Measurements from ENCODE around the gene TTC12. TPM values are rescaled to one million over a fixed set of nuclear protein-coding genes. Genes with fewer than 3 reads are reported as not detected.
A peak's percentile ranks its signal among the peaks of the same experiment; 100 is the strongest.

The TTC12 gene
- total and polyA plus RNA-seq, 2 donors (not counting 3 experiments of a cell fraction or from before 2014, with no cell fraction given): 2.2 to 2.9 TPM

DNA sequence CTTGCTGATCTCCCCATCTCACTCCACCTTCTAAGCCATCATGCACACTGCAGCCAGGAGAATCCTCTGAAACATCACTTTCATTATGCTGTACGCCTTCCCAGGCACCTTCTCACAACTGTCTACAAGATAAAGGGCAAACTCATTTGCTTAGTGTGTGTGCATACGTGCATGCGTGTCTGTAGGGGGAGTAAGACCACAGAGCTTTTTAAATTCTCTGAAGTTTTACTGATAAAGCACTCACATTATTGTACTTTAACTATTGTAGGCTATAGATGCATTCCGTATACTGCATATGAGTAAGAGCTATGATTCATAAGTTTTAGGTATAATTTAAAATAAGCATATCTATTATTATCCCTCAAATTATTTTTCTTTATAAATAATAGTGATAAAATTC is 57.9 kb downstream of the TTC12 start:
- POLR2A ChIA-PET: no interaction called here
- no peak for FAIRE-seq

DNA sequence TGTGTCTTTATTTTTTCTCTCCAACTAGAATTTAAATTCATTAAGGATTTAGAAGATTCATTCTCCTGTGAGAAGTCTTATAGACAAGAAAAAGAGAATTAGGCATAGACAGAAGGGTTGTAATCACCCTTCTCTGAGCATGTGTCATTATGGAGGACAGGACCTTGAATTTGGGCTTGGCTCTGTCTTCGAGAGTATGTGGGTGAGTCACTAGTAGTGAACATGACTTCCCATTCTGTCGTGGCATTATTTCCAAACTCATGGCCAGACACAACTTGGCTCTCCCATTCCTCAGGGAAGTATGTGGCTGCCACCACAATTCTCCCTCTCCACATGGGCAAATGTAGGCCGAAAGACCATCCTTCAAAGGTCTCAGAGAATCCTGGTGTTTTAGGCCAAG is 58.9 kb downstream of the TTC12 start:
- H3K9me1 ChIP-seq (replicated peaks; ENCODE audit: control insufficient read depth, extremely low read depth, insufficient read depth, low read length): no peaks in the 10 kb centered on the region
- peaks cover 0 to 3% of the 10 kb centered on the region in 2 experiments for H3K27me3 ChIP-seq (ENCODE audit: control insufficient read depth in 2 of 2, insufficient read depth in 2 of 2, low read length in 2 of 2)
- DNase-seq (ENCODE audit: low read depth, low spot score): no peak
- intact Hi-C loops (cut with micrococcal nuclease): loop anchor here (5.0 kb wide), 1 partner anchor 159 kb away; no protein-coding TSS in a partner anchor
- no peaks in the 10 kb centered on the region for H3K79me2 ChIP-seq (ENCODE audit: control insufficient read depth, insufficient read depth, low read length)
- H3K27ac ChIP-seq (ENCODE audit: insufficient read depth, low read depth, low read length): no peak overlapping the region
- no peak overlapping the region for H2AFZ ChIP-seq (ENCODE audit: low read depth, low read length)
- no peaks in the 10 kb centered on the region for H3K36me3 ChIP-seq (ENCODE audit: control insufficient read depth in 2 of 2, extremely low read depth in 1 of 2, insufficient read depth in 2 of 2, low read length in 2 of 2)
- H4K20me1 ChIP-seq (replicated peaks; ENCODE audit: control insufficient read depth, extremely low read depth, insufficient read depth, low read length): no peaks in the 10 kb centered on the region
- no TSS peak for BruUV-seq (replicated peaks)
- dilution Hi-C loops (cut with MboI; ENCODE audit: extremely low pct_ligation_motif_present, low sequenced_read_pairs): no loop called here
- CTCF ChIA-PET: no interaction called here
- no peak overlapping the region for H3K4me2 ChIP-seq (ENCODE audit: insufficient read depth, low read length)
- FAIRE-seq: no peak
- TF ChIP-seq POLR2A (IDR thresholded peaks at IDR 0.05; ENCODE audit: low read depth, low read length) (no peak), JUN (IDR thresholded peaks at IDR 0.05; ENCODE audit: borderline replicate concordance, insufficient read depth, insufficient read length, low read depth) (no peak), MYC (IDR thresholded peaks at IDR 0.05; ENCODE audit: low read depth, low read length) (no peak), EZH2 (IDR thresholded peaks at IDR 0.05; ENCODE audit: borderline replicate concordance, low read depth, low read length, severe bottlenecking) (no peak), GATA2 (IDR thresholded peaks at IDR 0.05; ENCODE audit: insufficient read depth, insufficient read length, low read depth, low read length) (no peak), FOS (IDR thresholded peaks at IDR 0.05; ENCODE audit: borderline replicate concordance, insufficient read depth, low read length) (no peak), POLR2AphosphoS5 (IDR thresholded peaks at IDR 0.05; ENCODE audit: insufficient read depth, low read depth, low read length) (no peak)
- TF ChIP-seq, protein P1, sequence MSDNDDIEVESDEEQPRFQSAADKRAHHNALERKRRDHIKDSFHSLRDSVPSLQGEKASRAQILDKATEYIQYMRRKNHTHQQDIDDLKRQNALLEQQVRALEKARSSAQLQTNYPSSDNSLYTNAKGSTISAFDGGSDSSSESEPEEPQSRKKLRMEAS (IDR thresholded peaks at IDR 0.05; ENCODE audit: insufficient read depth, insufficient read length): no peak
- TF ChIP-seq, protein P2, sequence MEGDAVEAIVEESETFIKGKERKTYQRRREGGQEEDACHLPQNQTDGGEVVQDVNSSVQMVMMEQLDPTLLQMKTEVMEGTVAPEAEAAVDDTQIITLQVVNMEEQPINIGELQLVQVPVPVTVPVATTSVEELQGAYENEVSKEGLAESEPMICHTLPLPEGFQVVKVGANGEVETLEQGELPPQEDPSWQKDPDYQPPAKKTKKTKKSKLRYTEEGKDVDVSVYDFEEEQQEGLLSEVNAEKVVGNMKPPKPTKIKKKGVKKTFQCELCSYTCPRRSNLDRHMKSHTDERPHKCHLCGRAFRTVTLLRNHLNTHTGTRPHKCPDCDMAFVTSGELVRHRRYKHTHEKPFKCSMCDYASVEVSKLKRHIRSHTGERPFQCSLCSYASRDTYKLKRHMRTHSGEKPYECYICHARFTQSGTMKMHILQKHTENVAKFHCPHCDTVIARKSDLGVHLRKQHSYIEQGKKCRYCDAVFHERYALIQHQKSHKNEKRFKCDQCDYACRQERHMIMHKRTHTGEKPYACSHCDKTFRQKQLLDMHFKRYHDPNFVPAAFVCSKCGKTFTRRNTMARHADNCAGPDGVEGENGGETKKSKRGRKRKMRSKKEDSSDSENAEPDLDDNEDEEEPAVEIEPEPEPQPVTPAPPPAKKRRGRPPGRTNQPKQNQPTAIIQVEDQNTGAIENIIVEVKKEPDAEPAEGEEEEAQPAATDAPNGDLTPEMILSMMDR (IDR thresholded peaks at IDR 0.05; ENCODE audit: extremely low read depth in 1 of 2, insufficient read depth in 1 of 2, low read depth in 1 of 2, low read length in 2 of 2): no peak
- H3K9ac ChIP-seq (replicated peaks; ENCODE audit: extremely low read depth, insufficient read depth, low read length): no peak overlapping the region
- H3K4me3 ChIP-seq (replicated peaks in 1 of 3; ENCODE audit: insufficient read depth in 1 of 3, low read depth in 1 of 3, low read length in 3 of 3): no peak overlapping the region
- POLR2A ChIA-PET: no interaction called here
- no peaks in the 10 kb centered on the region for H3K9me3 ChIP-seq (replicated peaks; ENCODE audit: control insufficient read depth, insufficient read depth, low read length)
- no peaks in the 10 kb centered on the region for H3K4me1 ChIP-seq (ENCODE audit: control insufficient read depth, extremely low read depth, insufficient read depth, low read length)

More for the DNA sequence above, 57.9 kb downstream of the TTC12 start:
- H3K36me3 ChIP-seq (ENCODE audit: control insufficient read depth in 2 of 2, extremely low read depth in 1 of 2, insufficient read depth in 2 of 2, low read length in 2 of 2): no peaks in the 10 kb centered on the region
- no peaks in the 10 kb centered on the region for H3K79me2 ChIP-seq (ENCODE audit: control insufficient read depth, insufficient read depth, low read length)
- no peak overlapping the region for H3K4me2 ChIP-seq (ENCODE audit: insufficient read depth, low read length)
- no peak overlapping the region for H3K9ac ChIP-seq (replicated peaks; ENCODE audit: extremely low read depth, insufficient read depth, low read length)
- no peaks in the 10 kb centered on the region for H3K4me1 ChIP-seq (ENCODE audit: control insufficient read depth, extremely low read depth, insufficient read depth, low read length)
- CTCF ChIA-PET: interaction anchor here (0.8 to 1.1 kb wide), 4 partner anchors 18 to 160 kb away, joined by 3 to 5 read pairs (median 4); no protein-coding TSS in a partner anchor
- peak; percentile 5 for DNase-seq (ENCODE audit: low read depth, low spot score)
- TF ChIP-seq, protein P2 (IDR thresholded peaks at IDR 0.05; ENCODE audit: extremely low read depth in 1 of 2, insufficient read depth in 1 of 2, low read depth in 1 of 2, low read length in 2 of 2): peak in 1 of 2 donors; percentile 16
- no peak for TF ChIP-seq MYC (IDR thresholded peaks at IDR 0.05; ENCODE audit: low read depth, low read length)
- TF ChIP-seq GATA2 (IDR thresholded peaks at IDR 0.05; ENCODE audit: insufficient read depth, insufficient read length, low read depth, low read length): no peak
- no peak overlapping the region for H3K4me3 ChIP-seq (replicated peaks in 1 of 3; ENCODE audit: insufficient read depth in 1 of 3, low read depth in 1 of 3, low read length in 3 of 3)
- no peaks in the 10 kb centered on the region for H3K9me1 ChIP-seq (replicated peaks; ENCODE audit: control insufficient read depth, extremely low read depth, insufficient read depth, low read length)
- no peak overlapping the region for H3K27ac ChIP-seq (ENCODE audit: insufficient read depth, low read depth, low read length)
- dilution Hi-C loops (cut with MboI; ENCODE audit: extremely low pct_ligation_motif_present, low sequenced_read_pairs) (no loop called here), intact Hi-C loops (cut with micrococcal nuclease) (loop anchor here (5.0 kb wide), 1 partner anchor 160 kb away; no protein-coding TSS in a partner anchor)
- no peaks in the 10 kb centered on the region for H4K20me1 ChIP-seq (replicated peaks; ENCODE audit: control insufficient read depth, extremely low read depth, insufficient read depth, low read length)
- peaks cover 0 to under 1% of the 10 kb centered on the region in 2 experiments for H3K27me3 ChIP-seq (ENCODE audit: control insufficient read depth in 2 of 2, insufficient read depth in 2 of 2, low read length in 2 of 2)
- no peak overlapping the region for H2AFZ ChIP-seq (ENCODE audit: low read depth, low read length)
- BruUV-seq (replicated peaks): no TSS peak
- no peaks in the 10 kb centered on the region for H3K9me3 ChIP-seq (replicated peaks; ENCODE audit: control insufficient read depth, insufficient read depth, low read length)
